Esophagus mucosa (tissue), 1 donor: ENCODE data around the gene CLIC4. TPM values are rescaled to one million over a fixed set of nuclear protein-coding genes. Genes with fewer than 3 reads are reported as not detected.
"Not testable (repeated sequence)": the region's sequence is repeated elsewhere in the genome, so short reads cannot be mapped to it uniquely, and the experiment has no call there.

Source experiments
- ATAC-seq: fragments of 200-7000 bp; cut with Tn5 transposase; one replicate; pipeline ENCODE4 v1.9.1; 2020
- total RNA-seq: library from RNA; stranded (reverse); gene quantifications from one replicate; pipeline ENCODE4 v1.2.4, GENCODE V29; 2023
- donor health status: DM: yes; HTN: yes; CAD: no.

CLIC4 gene
- total RNA-seq, 1 donor from 2014 or later = 56.8 TPM

DNA sequence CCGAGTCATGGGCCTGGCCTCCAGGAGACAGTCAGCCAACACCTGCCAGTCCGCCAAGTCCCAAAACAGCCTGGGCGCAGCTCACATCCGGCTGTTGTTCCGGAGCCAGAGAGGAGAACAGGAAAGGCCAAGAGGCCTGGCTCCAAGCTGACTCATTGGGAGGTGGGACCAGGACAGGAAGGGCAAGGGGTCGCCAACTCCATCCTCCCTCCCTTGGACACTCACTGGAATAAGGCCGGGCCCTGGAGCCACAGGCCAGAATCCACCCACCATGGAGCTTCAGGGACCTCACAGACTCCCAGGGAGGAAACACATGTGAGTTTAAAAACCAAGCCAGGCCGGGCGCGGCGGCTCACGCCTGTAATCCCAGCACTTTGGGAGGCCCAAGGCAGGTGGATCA, 25.1 kb upstream of the CLIC4 start:
- peak; percentile 69 for ATAC-seq

DNA sequence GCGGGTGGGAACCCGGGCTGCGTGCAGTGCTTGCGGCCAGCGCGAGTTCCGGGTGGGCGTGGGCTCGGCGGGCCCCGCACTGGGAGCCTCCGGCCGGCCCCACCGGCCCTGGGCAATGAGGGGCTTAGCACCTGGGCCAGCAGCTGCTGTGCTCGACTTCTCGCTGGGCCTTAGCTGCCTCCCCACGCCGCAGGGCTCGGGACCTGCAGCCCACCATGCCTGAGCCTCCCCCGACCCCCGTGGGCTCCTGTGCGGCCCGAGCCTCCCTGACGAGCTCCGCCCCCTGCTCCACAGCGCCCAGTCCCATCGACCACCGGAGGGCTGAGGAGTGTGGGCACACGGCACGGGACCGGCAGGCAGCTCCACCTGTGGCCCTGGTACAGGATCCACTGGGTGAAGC, 23.7 kb upstream of the CLIC4 start:
- no peak for ATAC-seq

- ATAC-seq = not testable (repeated sequence)
Observed at GRCh38 chr1:24722073-24723035, 22.9 kb upstream of the CLIC4 start.

GRCh38 chr1:24724345-24725208, 20.7 kb upstream of the CLIC4 start:
- ATAC-seq = peak; percentile 43

GRCh38 chr1:24725209-24725651, 20.0 kb upstream of the CLIC4 start:
- peak; percentile 28 for ATAC-seq

GRCh38 chr1:24726741-24727140, 18.5 kb upstream of the CLIC4 start:
- ATAC-seq = no peak

DNA sequence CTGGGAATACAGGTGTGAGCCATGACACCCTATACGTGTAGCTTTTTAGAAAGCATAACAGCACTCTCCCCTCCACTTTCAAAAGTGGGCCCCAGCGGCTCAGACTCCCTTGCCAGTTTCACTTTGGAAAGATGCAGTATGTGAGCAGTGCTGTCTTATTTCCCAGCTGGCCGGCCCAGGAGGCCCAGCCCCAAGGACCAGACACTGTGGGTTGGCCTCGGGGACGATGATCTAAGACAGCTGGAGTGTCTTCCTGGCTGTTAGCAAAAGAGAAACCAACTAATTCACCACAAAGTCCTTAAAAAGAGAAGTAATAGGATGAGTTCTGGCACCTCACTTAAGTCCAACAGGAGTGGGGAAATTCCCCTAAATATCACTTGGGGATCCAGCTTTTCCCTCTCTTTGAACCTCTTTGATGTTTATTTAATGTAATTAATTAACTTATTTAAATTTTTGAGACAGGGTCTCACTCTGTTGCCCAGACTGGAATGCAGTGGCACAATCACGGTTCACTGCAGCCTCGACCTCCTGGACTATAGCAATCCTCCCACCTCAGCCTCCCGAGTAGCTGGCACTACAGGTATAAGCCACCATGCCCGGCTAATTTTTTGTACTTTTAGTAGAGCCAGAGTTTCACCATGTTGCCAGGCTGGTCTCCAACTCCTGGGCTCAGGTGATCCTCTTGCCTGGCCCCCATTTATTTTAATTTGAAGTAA, 17.6 kb upstream of the CLIC4 start:
- no peak for ATAC-seq

DNA sequence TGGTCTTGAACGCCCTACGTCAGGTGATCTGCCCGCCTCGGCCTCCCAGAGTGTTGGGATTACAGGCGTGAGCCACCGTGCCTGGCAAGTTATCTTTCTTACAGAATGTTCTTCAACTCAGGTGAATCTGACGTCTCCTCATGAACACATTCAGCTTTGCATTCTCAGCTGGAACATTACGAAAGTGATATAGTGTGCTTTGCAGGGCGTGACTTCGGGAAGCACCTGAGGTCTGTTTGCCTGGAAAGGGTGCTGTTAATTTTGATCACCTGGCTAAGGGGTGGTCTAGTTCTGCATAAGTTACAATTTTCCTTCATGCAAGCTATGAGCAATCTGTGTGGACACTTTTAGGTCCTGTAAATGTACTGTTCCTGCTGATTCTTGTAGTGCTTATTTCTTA, 16.3 kb upstream of the CLIC4 start:
- ATAC-seq = no peak

DNA sequence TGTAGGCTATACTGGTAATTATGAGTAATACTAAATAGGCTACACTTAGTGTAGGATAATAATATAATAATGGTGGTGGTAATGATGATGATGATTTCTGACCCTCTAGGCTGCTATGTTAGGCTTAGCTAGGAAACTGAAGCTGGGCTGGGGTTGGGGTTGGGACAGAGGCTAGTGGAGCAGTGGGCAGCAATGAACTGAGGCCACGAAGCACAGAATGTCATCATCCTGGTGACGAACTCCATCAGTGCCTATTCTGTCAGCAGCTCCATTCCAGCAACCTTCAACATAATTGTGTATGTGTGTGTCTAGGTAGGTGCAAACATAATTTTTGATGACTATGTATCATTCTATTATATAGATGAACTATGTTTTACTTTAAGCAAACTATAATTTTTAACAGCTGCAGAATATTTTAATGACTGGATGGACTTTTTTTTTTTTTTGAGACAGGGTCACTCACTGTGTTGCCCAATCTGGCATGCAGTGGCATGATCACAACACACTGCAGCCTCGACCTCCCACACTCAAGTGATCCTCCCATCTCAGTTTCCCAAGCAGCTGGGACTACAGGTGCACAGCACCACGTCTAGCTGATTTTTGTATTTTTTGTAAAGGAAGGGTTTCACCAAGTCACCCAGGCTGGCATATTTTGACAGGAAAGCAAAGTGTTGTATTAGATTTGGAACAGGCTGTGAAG, 12.9 kb upstream of the CLIC4 start:
- no peak for ATAC-seq

GRCh38 chr1:24733342-24733741, 11.9 kb upstream of the CLIC4 start:
- peak; percentile 41 for ATAC-seq

- ATAC-seq = no peak
Observed at GRCh38 chr1:24735156-24735508, 10.1 kb upstream of the CLIC4 start.

DNA sequence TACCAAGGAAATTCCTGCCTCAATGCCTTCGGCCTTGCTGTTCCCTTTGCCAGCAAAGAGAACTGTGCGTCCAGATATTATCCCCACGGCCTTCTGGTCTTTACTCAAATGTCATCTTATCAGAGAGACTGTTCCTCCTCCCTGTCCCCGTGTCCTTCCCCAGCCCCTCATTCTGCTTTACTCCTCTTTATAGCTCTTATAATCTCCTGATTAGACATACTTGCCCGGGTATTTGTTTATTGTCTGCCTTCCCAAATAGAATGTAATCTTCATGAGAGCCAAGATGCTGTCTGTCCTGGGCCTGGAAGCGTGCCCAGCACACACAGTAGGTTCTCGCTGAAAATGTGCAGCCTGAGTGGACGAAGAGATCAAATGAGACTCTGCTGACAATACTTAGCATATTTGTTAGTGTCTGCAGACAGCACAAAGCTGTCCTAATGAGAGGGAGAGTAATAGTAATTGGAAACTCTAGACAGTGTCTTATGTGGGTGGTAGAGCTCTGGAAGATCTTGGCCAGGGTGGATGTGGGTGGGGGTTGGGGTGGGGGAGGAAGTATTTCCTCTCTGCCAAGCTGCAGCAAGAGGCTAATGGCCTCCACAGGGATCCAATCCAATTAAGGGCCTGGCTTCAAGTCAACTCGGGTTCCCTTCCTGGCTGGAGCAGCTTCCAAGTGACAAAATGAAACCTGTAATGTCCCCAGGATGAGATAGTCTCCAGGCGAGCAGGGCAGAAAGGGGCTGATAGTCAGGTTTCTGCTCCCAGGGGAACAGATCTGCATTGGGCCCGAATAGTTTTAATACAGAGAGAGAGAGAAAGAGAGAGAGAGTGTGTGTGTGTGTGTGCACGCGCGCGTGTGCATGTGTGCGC, 9.5 kb upstream of the CLIC4 start:
- ATAC-seq = no peak

DNA sequence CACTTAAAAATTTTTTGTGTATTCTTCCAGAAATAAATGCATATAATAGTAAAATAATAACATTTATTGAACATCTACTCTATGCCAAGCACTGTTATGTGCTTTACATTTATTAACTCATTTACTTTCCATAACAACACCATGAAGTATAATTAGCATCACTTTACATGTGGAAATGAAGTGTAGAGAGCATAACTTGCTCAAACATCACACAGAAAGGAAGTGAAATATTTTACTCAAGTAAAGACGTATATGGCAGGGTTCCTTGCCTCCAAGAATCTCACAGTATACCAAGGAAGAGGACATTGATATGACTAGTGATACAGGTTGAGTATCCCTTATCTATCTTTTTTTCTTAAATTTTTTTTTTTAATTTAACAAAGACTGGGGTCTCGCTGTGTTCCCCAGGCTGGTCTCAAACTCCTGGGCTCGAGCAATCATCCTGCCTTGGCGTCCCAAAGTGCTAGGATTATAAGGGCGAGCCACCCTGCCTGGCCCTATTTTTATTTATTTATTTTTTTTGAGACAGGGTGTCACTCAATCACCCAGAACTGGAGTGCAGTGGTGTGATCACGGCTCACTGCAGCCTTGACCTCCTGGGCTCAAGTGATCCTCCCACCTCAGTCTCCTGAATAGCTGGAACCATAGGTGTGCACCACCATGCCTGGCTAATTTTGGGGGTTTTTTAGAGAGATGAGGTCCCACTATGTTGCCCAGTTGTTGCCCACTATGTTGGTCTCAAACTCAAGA, 7.7 kb upstream of the CLIC4 start:
- no peak for ATAC-seq

- ATAC-seq = no peak
Observed at GRCh38 chr1:24739241-24739640, 6.0 kb upstream of the CLIC4 start.

GRCh38 chr1:24742090-24742938, 2.9 kb upstream of the CLIC4 start:
- ATAC-seq = no peak

GRCh38 chr1:24743404-24744211, 1.6 kb upstream of the CLIC4 start:
- no peak for ATAC-seq

DNA sequence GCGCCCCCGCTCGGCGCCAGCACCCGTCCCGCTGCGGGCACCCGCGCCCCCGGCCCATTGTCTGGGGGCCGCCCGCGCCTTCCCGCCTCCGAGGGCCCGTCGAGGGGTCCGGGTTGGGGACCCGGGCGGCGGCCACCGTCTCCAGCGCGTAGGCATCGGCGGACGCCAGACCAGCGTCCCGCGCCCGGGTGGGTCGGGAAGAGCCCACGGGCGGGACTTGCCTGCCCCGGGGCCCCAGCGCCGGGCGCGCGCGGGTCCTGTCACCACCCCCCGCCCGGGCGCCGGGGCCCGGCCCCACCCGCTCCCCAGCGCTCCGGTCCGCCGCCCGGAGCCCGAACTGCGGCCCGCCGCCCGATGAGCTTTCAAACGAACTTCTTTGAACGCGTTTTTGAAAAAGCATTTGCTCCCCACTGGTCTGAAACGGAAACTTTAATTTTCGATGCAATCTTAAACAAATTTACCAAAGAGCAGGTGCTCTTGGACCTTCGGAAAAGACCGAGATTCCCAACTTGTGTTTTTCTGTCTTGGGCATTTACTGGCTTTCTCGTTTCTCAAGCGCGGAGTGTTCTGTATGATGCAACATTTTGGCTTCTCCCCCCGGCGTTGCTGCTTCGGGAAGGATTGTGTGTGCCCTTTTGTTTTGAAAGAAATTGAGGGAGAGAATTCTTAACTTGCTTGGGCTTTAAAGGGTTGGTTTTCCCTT, 615 bp downstream of the CLIC4 start:
- ATAC-seq = peak; percentile 14
